Measurements from ENCODE around the gene ADAM8. TPM values are rescaled to one million over a fixed set of nuclear protein-coding genes. Genes with fewer than 3 reads are reported as not detected.

ADAM8 gene
- total and polyA plus RNA-seq, 2 of the 4 experiments (the other 2 are of a cell fraction) = under 0.01 to 0.74 TPM

DNA sequence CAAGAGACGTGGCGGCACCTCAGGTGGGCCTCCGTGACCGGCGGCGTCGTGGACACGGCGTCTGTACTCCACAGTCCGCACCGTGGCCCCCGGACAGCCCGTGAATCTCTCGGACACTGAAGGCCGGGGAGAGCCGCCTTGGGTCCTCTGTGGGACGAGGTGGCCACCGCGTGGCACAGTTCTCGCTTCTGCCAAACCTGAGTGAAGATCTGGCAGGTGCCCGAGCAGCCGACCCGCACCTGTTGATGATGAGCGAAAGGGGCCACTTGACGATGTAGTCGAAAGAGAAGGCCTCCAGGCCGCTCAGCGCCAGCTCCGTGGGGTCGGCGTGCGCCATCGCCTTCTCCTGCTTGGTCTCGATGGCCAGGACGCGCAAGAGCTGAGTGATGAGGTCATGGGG is 8.5 kb upstream of the ADAM8 start:
- Histone ChIP-seq H3K4me1 (ENCODE audit: control insufficient read depth, insufficient read depth, low read length) (no peaks in the 10 kb centered on the region), H3K4me3 (ENCODE audit: insufficient read depth, low read depth, low read length) (no peak overlapping the region), H3K9ac (ENCODE audit: low read depth, low read length) (no peak overlapping the region), H2AK9ac (replicated peaks; ENCODE audit: low read depth, low read length, poor library complexity) (no peak overlapping the region), H4K20me1 (ENCODE audit: insufficient read depth, low read length) (no peaks in the 10 kb centered on the region), H3K79me1 (ENCODE audit: low read depth in 1 of 2, low read length in 2 of 2) (peaks cover 3 to 9% of the 10 kb centered on the region in 2 experiments; a peak in 3 of 4 replicates), H3K18ac (ENCODE audit: low read depth, low read length) (no peak overlapping the region), H4K5ac (ENCODE audit: low read depth, low read length) (no peak overlapping the region), H3K36me3 (ENCODE audit: control insufficient read depth, insufficient read depth, low read length) (peaks cover 79% of the 10 kb centered on the region), H4K91ac (ENCODE audit: insufficient read depth, low read depth, low read length) (no peak overlapping the region), H2AK5ac (ENCODE audit: low read depth, low read length) (no peak overlapping the region), H3K9me3 (ENCODE audit: control insufficient read depth, insufficient read depth, low read length) (no peaks in the 10 kb centered on the region), H2BK20ac (ENCODE audit: low read depth, low read length) (no peak overlapping the region), H3K4ac (ENCODE audit: low read depth, low read length) (no peak overlapping the region), H2AFZ (replicated peaks; ENCODE audit: low read length, poor library complexity) (no peak overlapping the region), H3K23ac (ENCODE audit: low read depth, low read length) (no peak overlapping the region), H3K9me1 (ENCODE audit: insufficient read depth, low read length) (no peaks in the 10 kb centered on the region), H2BK15ac (ENCODE audit: low read depth, low read length) (no peak overlapping the region), H4K8ac (ENCODE audit: low read depth in 2 of 2, low read length in 2 of 2) (no peak overlapping the region), H2BK5ac (ENCODE audit: low read depth, low read length, poor library complexity, severe bottlenecking) (no peak overlapping the region), H3K27ac (ENCODE audit: insufficient read depth, low read length) (no peak overlapping the region), H3K56ac (ENCODE audit: extremely low read depth, insufficient read depth, low read length) (no peak overlapping the region), H3K4me2 (ENCODE audit: low read depth, low read length) (no peak overlapping the region), H3K14ac (replicated peaks; ENCODE audit: low read depth, low read length) (no peak overlapping the region), H2BK120ac (ENCODE audit: low read depth, low read length) (no peak overlapping the region), H3K27me3 (ENCODE audit: control insufficient read depth, insufficient read depth, low read length) (no peaks in the 10 kb centered on the region)
- POLR2A ChIA-PET (ENCODE audit: unreplicated experiment) = no interaction called here
- CTCF ChIA-PET = no interaction called here
- intact Hi-C loops (cut with micrococcal nuclease) = no loop called here
- dilution Hi-C loops (cut with HindIII; ENCODE audit: low sequenced_read_pairs, unreplicated experiment) = no loop called here
- WGBS, 2 experiments (ENCODE audit: extremely low coverage in 2 of 2, insufficient read length in 1 of 2) = 98% methylated on average over 19 of the region's 36 CpGs; no CpG with 5 or more reads in 1 of the 2 experiments
- in situ Hi-C loops (cut with MboI; ENCODE audit: low sequenced_read_pairs) = no loop called here
- no TSS peak for BruUV-seq (replicated peaks)
- DNase-seq (no peak), ATAC-seq (ENCODE audit: low read depth) (no peak)
- TF ChIP-seq RAD21 (IDR thresholded peaks at IDR 0.05; ENCODE audit: low read length) (no peak), MAZ (IDR thresholded peaks at IDR 0.05; ENCODE audit: borderline replicate concordance, low read depth, low read length) (no peak), SMC3 (IDR thresholded peaks at IDR 0.05; ENCODE audit: low read depth, low read length) (no peak), RFX5 (IDR thresholded peaks at IDR 0.05; ENCODE audit: low read depth, low read length) (no peak), BHLHE40 (IDR thresholded peaks at IDR 0.05; ENCODE audit: low read depth, low read length) (no peak)
